Omental fat pad (tissue), 4 donors: ENCODE results near the gene MRPL10. TPM values are rescaled to one million over a fixed set of nuclear protein-coding genes. Genes with fewer than 3 reads are reported as not detected.

Experiments
- ATAC-seq: fragments of 150-250 bp; one replicate; pipeline ENCODE4 v1.9.1; 2016; ENCODE audit warnings: mild to moderate bottlenecking, moderate library complexity; ENCODE audit not compliant: low FRiP score
- DNase-seq: peaks from one replicate; pipeline ENCODE4 v3.0.0-alpha.2; 2019; ENCODE audit warnings: low spot score
- CTCF ChIP-seq, 3 donors: fragments of 450-650 bp; IDR thresholded peaks; one replicate each; pipeline ENCODE4 v1.5.1; 2016 to 2017; ENCODE audit warnings: antibody characterized with exemption in 3 of 3, mild to moderate bottlenecking in 3 of 3, moderate library complexity in 2 of 3
- total RNA-seq, 4 donors: library from RNA; depleted of rRNA; stranded (reverse); fragments of >200 nt; gene quantifications; one replicate each; pipeline ENCODE4 v1.1.0, GENCODE V29; 2016

The MRPL10 gene
- total RNA-seq, 4 donors from 2014 or later, result 23.1 to 50.5 (median 36.8) TPM

GRCh38 chr17:47813077-47813476, 18.3 kb downstream of the MRPL10 start:
- ATAC-seq (no peak), DNase-seq (no peak)
- TF ChIP-seq CTCF (IDR thresholded peaks at IDR 0.05), result no peak

- no peak for TF ChIP-seq CTCF (IDR thresholded peaks at IDR 0.05)
These were observed 19.0 kb downstream of the MRPL10 start for GRCh38 chr17:47812146-47812920.

GRCh38 chr17:47811709-47812108, 19.6 kb downstream of the MRPL10 start:
- DNase-seq, result no peak
- no peak for ATAC-seq
- TF ChIP-seq CTCF (IDR thresholded peaks at IDR 0.05), result no peak

More at GRCh38 chr17:47812146-47812920, 19.0 kb downstream of the MRPL10 start:
- ATAC-seq (no peak), DNase-seq (no peak)

GRCh38 chr17:47810901-47811635, 20.3 kb downstream of the MRPL10 start:
- ATAC-seq, result no peak
- no peak for TF ChIP-seq CTCF (IDR thresholded peaks at IDR 0.05)
- no peak for DNase-seq

- TF ChIP-seq CTCF (IDR thresholded peaks at IDR 0.05), result no peak
- ATAC-seq (peak; percentile 79), DNase-seq (no peak)
These were observed 21.0 kb downstream of the MRPL10 start for GRCh38 chr17:47810200-47810821.

GRCh38 chr17:47808830-47809480, 22.4 kb downstream of the MRPL10 start:
- TF ChIP-seq CTCF (IDR thresholded peaks at IDR 0.05), result no peak
- ATAC-seq (no peak), DNase-seq (no peak)
